GM13976 (cell line): ENCODE measurements around the gene MAP2.

ENCODE experiments used
- DNase-seq: peaks from one replicate; pipeline ENCODE4 v3.0.0; 2012; ENCODE audit warnings: low spot score
- in situ Hi-C: fragments of 300-500 bp; cut with MboI; formaldehyde crosslinking; loops from one replicate; pipeline ENCODE4 v1.12.0; 2022; ENCODE audit warnings: low sequenced_read_pairs, mixed read lengths, inconsistent platforms; ENCODE audit not compliant: unreplicated experiment
- TF ChIP-seq, protein P1 (sequence below): IDR thresholded peaks from 2 replicates; pipeline ENCODE4 v1.5.1; 2012; ENCODE audit warnings: borderline replicate concordance, mild to moderate bottlenecking; ENCODE audit not compliant: insufficient read depth; ENCODE audit errors: extremely low read depth, missing control alignments, control extremely low read depth

Gene MAP2

DNA sequence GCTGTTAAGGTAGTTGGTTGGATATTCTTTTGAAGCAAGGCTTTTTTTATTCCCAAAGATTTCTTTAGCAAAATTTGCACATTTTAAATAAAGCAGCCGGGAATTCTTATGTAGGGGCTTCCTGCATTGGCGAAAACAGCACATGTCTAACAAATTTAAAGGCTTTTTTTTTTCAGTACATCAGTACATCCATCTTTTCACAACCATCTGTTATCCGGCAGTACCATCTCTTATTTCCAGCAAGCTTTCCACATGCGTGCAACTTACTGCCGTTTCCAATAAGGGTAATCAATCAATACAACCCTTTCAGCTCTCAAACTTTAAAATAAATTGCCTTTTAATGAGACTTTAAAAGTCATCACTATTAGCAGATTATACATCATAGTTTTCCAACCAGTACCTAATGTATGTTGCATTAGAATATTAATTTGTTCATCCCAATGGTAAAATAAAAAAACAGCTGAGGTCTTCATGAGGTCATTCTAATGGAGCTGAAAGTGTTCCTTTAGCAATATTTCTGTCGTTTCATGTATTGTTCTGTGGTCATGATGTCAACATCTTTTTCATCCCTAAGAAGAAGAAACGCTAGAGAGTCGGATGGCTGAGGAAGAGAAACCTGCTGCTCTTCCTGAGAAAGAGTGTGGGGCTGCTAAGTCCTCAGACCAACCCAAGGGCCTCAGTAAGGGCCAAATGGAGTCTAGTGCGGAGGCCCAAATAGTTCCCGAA, 266.3 kb downstream of the MAP2 start:
- in situ Hi-C loops = no loop called here
- TF ChIP-seq, protein P1, sequence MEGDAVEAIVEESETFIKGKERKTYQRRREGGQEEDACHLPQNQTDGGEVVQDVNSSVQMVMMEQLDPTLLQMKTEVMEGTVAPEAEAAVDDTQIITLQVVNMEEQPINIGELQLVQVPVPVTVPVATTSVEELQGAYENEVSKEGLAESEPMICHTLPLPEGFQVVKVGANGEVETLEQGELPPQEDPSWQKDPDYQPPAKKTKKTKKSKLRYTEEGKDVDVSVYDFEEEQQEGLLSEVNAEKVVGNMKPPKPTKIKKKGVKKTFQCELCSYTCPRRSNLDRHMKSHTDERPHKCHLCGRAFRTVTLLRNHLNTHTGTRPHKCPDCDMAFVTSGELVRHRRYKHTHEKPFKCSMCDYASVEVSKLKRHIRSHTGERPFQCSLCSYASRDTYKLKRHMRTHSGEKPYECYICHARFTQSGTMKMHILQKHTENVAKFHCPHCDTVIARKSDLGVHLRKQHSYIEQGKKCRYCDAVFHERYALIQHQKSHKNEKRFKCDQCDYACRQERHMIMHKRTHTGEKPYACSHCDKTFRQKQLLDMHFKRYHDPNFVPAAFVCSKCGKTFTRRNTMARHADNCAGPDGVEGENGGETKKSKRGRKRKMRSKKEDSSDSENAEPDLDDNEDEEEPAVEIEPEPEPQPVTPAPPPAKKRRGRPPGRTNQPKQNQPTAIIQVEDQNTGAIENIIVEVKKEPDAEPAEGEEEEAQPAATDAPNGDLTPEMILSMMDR = no peak
- no peak for DNase-seq

DNA sequence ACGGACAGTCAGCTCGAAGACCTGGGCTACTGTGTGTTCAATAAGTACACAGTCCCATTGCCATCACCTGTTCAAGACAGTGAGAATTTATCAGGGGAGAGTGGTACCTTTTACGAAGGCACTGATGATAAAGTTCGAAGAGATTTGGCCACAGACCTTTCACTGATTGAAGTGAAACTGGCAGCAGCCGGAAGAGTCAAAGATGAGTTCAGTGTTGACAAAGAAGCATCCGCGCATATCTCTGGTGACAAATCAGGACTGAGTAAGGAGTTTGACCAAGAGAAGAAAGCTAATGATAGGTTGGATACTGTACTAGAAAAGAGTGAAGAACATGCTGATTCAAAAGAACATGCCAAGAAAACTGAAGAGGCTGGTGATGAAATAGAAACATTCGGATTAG, 270.9 kb downstream of the MAP2 start:
- in situ Hi-C loops = no loop called here
- TF ChIP-seq, protein P1 = no peak
- no peak for DNase-seq

DNA sequence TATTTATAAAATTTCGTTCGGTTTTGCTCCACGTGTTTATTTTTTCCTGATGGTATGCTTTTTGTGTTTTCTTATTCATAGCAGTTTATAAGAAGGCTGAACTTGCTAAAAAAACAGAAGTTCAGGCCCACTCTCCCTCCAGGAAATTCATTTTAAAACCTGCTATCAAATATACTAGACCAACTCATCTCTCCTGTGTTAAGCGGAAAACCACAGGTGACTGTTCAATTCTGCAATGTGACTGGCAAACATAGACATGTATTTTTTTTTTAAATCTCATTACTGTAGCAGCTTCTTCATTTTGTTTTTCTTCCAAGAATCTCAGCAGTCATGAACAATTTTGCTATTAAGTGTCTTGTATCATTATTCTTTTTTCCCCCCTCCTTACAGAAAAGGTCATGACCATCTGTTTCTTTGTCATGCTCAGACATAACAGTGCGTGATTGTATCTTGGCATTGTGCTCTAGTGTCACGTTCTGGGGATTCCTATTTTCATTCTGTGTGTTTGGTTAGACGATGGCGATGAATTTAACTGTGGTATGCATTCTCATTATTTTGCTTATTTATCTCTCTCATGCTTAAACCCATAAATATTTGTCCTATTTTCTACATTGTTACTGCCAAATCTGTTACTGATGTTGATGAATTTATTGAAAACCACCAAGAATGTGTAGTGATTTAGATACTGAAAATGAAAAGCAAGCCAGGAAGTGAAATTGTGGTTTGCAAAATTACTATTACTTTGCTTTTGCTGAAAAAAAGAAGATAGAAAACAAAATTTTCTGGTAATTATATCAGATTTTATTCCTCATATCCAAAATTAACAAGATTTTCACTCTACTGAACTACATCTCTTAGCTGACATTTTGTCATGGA, 273.2 kb downstream of the MAP2 start:
- in situ Hi-C loops = no loop called here
- peak; percentile 11 for DNase-seq
- TF ChIP-seq, protein P1 = no peak

DNA sequence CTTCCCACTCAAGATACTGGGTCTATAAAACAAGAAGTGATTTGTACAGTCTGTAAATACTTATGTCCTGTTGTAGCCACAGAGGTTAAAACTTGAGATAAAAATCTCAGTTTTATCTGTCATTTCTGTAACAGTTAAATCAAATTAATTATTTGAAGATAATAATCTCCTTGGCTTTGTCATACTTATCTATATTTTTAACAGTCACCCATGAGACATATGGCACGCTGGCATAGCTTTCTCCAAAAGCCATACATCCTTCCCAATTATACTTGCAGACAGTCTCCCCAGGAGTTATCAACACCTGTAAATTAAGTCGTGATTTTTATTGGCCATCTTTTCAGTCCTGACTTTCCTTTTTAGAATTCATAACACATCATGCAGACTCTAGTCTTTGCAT, 278.9 kb downstream of the MAP2 start:
- TF ChIP-seq, protein P1 = no peak
- in situ Hi-C loops = no loop called here

DNA sequence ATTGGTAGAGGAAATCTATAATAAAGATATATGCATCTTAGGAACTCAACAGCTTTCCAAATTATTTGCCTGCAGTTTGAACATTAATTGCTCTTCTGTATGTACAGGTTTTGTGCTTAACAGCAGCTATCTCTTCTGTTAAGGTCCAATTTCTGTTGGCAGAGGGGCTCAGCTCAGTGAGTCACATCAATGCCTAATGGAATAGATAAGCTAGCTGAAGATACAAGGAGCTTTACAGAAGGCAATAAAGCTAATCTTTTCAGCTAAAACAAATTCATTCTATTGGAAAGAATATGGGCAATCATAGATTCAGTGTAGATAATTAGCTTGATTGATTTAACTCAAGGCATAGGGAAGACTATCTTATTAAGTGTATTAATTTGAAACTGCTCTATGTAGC, 289.4 kb downstream of the MAP2 start:
- TF ChIP-seq, protein P1 = no peak
- no peak for DNase-seq
- in situ Hi-C loops = no loop called here

More for the DNA sequence above, 278.9 kb downstream of the MAP2 start:
- no peak for DNase-seq

DNA sequence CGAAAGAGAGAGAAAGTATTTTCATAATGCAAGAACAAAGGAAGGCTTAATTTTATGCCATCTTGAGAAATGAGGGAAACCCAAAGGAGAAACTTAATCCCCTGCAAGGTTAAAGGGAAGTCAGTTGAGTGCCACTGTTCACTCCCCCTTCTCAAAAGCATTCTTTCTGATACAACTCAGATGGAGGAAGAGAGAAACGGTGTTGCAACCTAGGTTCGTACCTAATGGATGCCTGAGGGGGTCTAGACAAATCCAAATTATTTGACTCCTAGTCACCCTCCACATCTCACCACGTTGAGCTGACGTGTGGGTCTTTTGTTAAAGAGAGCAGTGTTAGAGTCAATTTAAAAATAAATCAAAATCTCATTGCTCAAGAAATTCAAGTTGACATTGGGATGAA, 295.2 kb downstream of the MAP2 start:
- TF ChIP-seq, protein P1 = no peak
- in situ Hi-C loops = no loop called here
- no peak for DNase-seq
